C4-2B (cell line): ENCODE measurements around the gene LINC00305.

Experiments used
- ZFX ChIP-seq: fragments of 450-650 bp; IDR thresholded peaks from 2 replicates; pipeline ENCODE4 v1.6.1; 2017
- TF ChIP-seq, protein P1 (sequence below): fragments of 450-650 bp; conservative IDR thresholded peaks from 2 replicates; pipeline ENCODE4 v1.5.1; 2017; ENCODE audit warnings: mild to moderate bottlenecking

DNA sequence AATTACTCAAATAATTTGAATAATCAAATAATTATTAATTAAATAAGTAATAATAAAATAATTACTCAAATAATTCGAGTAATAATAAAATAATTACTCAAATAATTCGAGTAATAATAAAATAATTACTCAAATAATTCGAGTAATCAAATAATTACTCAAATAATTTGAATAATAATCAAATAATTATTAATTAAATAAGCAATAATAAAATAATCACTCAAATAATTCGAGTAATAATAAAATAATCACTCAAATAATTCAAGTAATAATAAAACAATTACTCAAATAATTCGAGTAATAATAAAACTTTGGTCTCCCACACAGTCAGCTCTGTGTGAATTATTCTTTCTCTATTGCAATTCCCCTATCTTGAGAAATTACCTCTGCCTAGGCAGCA lies 30.0 kb upstream of the LINC00305 start:
- TF ChIP-seq ZFX: no peak
- TF ChIP-seq, protein P1, sequence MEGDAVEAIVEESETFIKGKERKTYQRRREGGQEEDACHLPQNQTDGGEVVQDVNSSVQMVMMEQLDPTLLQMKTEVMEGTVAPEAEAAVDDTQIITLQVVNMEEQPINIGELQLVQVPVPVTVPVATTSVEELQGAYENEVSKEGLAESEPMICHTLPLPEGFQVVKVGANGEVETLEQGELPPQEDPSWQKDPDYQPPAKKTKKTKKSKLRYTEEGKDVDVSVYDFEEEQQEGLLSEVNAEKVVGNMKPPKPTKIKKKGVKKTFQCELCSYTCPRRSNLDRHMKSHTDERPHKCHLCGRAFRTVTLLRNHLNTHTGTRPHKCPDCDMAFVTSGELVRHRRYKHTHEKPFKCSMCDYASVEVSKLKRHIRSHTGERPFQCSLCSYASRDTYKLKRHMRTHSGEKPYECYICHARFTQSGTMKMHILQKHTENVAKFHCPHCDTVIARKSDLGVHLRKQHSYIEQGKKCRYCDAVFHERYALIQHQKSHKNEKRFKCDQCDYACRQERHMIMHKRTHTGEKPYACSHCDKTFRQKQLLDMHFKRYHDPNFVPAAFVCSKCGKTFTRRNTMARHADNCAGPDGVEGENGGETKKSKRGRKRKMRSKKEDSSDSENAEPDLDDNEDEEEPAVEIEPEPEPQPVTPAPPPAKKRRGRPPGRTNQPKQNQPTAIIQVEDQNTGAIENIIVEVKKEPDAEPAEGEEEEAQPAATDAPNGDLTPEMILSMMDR: no peak
